Measurements from ENCODE around the gene BTG1.
A peak's percentile ranks its signal among the peaks of the same experiment; 100 is the strongest.
"Not testable (repeated sequence)": the region's sequence is repeated elsewhere in the genome, so short reads cannot be mapped to it uniquely, and the experiment has no call there.

BTG1 gene

DNA sequence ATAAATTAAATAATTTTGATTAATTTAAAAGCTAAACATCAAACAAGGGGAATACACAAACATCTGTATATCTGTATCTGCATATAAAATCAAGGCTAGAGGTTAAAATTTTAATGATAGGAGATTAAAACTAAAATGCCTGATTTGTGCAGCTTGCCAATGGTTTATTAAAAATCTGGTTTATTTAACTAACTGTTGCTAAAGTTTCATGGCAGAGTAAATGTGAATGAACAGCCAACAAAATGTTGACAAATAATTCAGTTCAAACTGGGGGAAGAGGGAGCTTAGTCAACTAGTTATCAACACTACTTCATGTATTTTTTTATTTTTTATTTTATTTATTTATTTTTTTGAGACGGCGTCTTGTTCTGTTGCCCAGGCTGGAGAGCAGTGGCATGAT is 43.0 kb downstream of the BTG1 start:
- TF ChIP-seq, protein P1, sequence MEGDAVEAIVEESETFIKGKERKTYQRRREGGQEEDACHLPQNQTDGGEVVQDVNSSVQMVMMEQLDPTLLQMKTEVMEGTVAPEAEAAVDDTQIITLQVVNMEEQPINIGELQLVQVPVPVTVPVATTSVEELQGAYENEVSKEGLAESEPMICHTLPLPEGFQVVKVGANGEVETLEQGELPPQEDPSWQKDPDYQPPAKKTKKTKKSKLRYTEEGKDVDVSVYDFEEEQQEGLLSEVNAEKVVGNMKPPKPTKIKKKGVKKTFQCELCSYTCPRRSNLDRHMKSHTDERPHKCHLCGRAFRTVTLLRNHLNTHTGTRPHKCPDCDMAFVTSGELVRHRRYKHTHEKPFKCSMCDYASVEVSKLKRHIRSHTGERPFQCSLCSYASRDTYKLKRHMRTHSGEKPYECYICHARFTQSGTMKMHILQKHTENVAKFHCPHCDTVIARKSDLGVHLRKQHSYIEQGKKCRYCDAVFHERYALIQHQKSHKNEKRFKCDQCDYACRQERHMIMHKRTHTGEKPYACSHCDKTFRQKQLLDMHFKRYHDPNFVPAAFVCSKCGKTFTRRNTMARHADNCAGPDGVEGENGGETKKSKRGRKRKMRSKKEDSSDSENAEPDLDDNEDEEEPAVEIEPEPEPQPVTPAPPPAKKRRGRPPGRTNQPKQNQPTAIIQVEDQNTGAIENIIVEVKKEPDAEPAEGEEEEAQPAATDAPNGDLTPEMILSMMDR (conservative IDR thresholded peaks at IDR 0.05; ENCODE audit: low read length), result no peak
- no peak for DNase-seq (ENCODE audit: low read depth)
- no peak overlapping the region for H3K4me3 ChIP-seq (ENCODE audit: low read length)

DNA sequence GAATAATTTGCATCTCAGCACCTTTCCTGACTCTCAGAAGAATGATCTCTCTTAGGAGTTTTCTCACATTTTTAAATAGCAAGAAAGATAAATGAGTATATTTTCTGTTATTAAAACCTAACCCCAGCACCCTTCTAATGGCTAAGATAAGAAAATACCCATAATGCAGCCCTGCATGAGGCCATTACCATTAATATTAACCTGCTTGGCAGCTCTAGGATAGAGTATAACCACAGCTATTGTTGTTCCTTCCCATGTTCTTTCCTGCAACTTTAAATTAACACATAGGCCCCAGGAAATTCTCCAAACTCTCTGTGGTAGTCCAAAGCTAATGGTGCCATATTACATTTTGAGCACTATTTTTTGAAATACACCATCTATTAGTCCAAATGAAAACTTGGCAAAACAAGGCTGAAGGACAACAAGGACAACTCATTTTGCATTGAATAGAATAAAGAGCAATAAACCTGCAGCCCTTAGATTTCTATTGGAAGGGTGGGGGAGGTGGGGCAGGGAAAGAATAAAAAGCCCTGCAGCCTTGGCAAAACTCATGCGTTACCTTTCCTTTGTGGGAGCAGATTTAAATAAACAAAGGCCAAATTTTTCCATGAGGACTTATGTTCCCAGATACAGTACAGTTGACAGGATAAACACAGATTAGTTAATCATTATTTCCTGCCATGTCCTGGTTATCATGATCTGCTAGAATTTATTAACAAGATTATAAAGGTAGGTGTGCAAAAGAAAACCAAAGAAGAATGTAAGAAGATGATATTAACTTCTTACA is 46.9 kb downstream of the BTG1 start:
- H3K4me3 ChIP-seq (ENCODE audit: low read length), result no peak overlapping the region
- no peak for DNase-seq (ENCODE audit: low read depth)
- TF ChIP-seq, protein P1 (conservative IDR thresholded peaks at IDR 0.05; ENCODE audit: low read length), result no peak

DNA sequence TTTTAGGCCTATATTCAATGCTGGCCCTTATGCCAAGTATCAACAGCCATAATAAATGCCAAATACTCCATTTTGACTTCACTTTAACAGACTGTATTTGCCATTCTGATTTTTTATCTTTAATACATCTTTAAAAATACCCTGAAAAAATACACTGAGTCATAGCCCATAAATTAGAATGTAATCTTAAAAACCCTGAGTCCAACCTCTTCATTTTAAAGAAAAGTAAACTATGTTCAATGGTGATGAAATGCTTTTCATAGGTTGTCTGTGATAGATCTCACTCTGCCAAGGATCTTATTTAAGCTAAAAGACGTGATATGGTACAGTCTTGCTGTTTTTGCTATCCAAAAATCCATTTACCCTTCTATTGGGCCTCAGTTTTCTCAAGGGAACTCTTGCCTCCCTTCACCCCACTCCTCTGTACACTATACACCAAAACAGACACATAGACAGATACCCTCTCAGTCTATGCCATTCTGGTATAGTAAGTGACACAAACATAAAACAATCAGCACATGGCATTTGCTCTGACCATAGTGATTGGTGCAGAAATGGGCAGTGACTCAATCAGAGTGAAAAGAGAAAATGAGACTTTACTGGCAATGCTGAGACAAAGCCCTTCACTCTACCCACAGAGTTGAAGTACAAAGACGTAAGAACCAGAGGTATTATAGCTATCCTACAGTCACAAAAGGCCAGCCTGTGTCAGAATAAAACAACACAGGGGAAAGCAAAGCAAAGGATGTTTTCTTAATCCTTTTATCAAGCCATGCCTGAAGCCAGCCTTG is 49.1 kb downstream of the BTG1 start:
- H3K4me3 ChIP-seq (ENCODE audit: low read length), result no peak overlapping the region
- DNase-seq (ENCODE audit: low read depth), result no peak
- TF ChIP-seq, protein P1 (conservative IDR thresholded peaks at IDR 0.05; ENCODE audit: low read length), result no peak

DNA sequence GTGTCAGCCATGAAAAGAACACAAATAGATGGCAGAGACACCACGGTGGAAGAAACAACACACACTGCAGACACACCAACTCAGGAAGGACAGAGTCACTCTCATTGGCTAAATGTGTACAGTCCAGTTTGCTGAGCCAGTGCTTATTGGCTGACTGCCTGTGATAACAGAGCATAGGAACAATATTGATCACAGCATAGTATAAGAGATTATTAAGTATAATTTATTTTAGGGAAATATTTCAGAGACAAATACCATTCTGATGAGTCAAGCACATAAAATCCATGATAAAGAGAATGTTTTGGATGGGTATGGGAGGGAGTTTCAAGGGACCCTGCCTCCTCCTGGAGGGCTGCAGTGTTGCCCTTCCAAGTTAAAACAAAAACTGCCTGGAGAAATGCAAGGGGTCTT is 50.9 kb downstream of the BTG1 start:
- DNase-seq (ENCODE audit: low read depth), result peak; percentile 15
- no peak overlapping the region for H3K4me3 ChIP-seq (ENCODE audit: low read length)
- TF ChIP-seq, protein P1 (conservative IDR thresholded peaks at IDR 0.05; ENCODE audit: low read length), result peak; percentile 19; the same call in 1 of the 2 replicates

GRCh38 chr12:92094301-92094700 is 51.3 kb downstream of the BTG1 start:
- DNase-seq (ENCODE audit: low read depth), result peak; percentile 55
- H3K4me3 ChIP-seq (ENCODE audit: low read length), result not testable (repeated sequence)
